GM12878 (cell line): ENCODE results near the gene DARS1.
"Not testable (repeated sequence)": the region's sequence is repeated elsewhere in the genome, so short reads cannot be mapped to it uniquely, and the experiment has no call there.

Source experiments
- BCL3 ChIP-seq: IDR thresholded peaks from 2 replicates; pipeline ENCODE4 v1.6.1; 2011; ENCODE audit warnings: borderline replicate concordance, low read depth, mild to moderate bottlenecking, moderate library complexity, low read length; ENCODE audit not compliant: insufficient read depth, poor library complexity, severe bottlenecking
- BHLHE40 ChIP-seq, 2 experiments: fragments of 450-650 bp in 1 of 2; IDR thresholded peaks; 2 replicates each; pipeline ENCODE4 v1.6.1; 2011 to 2017; ENCODE audit warnings: low read depth in 2 of 2, borderline replicate concordance in 1 of 2, improper control_type of control experiment in 1 of 2, low read length in 1 of 2, mild to moderate bottlenecking in 1 of 2
- CTCF ChIP-seq, 3 experiments: IDR thresholded peaks in 2 of 3; conservative IDR thresholded peaks in 1 of 3; 2 replicates each; pipeline ENCODE4 v1.5.1; 2011; ENCODE audit warnings: low read depth in 3 of 3, low read length in 3 of 3, mild to moderate bottlenecking in 3 of 3, control low read depth in 2 of 3, moderate library complexity in 2 of 3, inconsistent platforms in 1 of 3, mixed read lengths in 1 of 3; ENCODE audit not compliant: control insufficient read depth in 2 of 3, insufficient read depth in 1 of 3; ENCODE audit errors: extremely low read depth in 1 of 3
- KDM1A ChIP-seq: fragments of 200-600 bp; sonication (generic); IDR thresholded peaks from 2 replicates; pipeline ENCODE4 v1.6.1; 2016; ENCODE audit warnings: borderline replicate concordance
- REST ChIP-seq: IDR thresholded peaks from 2 replicates; pipeline ENCODE4 v1.6.1; 2012; ENCODE audit warnings: mild to moderate bottlenecking, low read depth, low read length
- RUNX3 ChIP-seq: IDR thresholded peaks from 2 replicates; pipeline ENCODE4 v1.6.1; 2012; ENCODE audit warnings: low read length, inconsistent platforms
- SREBF1 ChIP-seq: IDR thresholded peaks from 2 replicates; pipeline ENCODE4 v1.6.1; 2012; ENCODE audit warnings: mild to moderate bottlenecking, low read length

- not testable (repeated sequence) for TF ChIP-seq REST; CTCF (IDR thresholded peaks at IDR 0.05 in 2 of 3, conservative IDR thresholded peaks at IDR 0.05 in 1 of 3; ENCODE audit: control insufficient read depth in 2 of 3, extremely low read depth in 1 of 3, insufficient read depth in 1 of 3, low read depth in 3 of 3, low read length in 3 of 3); KDM1A; SREBF1; BHLHE40 (IDR thresholded peaks at IDR 0.05; ENCODE audit: borderline replicate concordance in 1 of 2, low read depth in 2 of 2, low read length in 1 of 2); BCL3; RUNX3
Observed at GRCh38 chr2:135876770-135877169, 108.7 kb downstream of the DARS1 start.
